ENCODE data around the gene SHISA3. TPM values are rescaled to one million over a fixed set of nuclear protein-coding genes. Genes with fewer than 3 reads are reported as not detected.
"Not testable (repeated sequence)": the region's sequence is repeated elsewhere in the genome, so short reads cannot be mapped to it uniquely, and the experiment has no call there.

The SHISA3 gene
- total RNA-seq, 1 experiment from 2014 or later = 0.18 TPM

DNA sequence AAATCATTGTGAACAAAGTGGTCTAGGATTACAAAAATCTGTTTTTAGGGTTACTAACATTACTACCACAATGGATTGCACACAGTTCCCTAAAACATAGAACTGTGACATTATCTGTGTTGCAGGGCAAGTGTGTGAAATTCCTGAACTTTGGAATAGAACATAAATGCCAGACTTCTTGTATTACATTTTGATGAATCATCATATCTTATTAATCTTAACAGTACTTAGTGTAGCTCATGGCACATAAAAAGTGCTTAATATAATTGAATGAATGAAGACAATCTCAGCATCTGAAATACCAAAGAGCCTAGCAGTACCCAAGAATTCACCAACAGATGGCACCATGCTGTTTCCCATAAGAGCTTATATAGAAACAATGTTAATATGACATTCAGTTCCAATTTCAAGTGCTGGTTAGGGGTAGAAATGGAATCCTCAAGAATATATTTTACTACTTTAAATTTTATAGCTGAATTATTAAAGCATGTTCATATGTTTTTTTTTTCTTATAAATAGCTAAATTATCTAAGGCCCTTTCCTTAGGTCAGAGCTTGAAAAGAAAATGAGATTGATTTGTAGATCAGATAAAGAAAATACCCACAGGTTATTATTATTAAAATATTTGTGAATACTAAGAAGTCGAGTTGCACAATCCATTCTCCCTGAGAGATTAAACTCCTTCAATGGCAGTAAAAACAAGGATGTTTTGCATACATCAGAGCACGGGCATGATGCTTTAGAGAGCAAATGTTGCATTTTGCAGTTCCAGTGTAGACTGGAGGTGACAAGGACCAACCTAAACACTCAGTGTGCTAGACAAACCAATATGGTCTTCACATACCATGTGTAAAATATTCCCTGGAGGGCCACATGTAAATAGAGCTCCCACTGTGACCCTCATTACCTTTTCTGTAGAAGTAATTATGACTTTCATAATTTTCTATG lies 25.7 kb upstream of the SHISA3 start:
- no TSS peak for BruUV-seq (replicated peaks)
- Histone ChIP-seq H3K4me3 (ENCODE audit: low read depth in 2 of 2, low read length in 2 of 2) (no peak overlapping the region), H3K36me3 (ENCODE audit: control insufficient read depth, insufficient read depth, low read length) (no peaks in the 10 kb centered on the region), H3K9me3 (ENCODE audit: control insufficient read depth, insufficient read depth, low read depth, low read length) (no peaks in the 10 kb centered on the region), H3K4me1 (ENCODE audit: control insufficient read depth, insufficient read depth, low read length) (no peaks in the 10 kb centered on the region), H3K27me3 (ENCODE audit: control insufficient read depth, insufficient read depth, low read length) (no peaks in the 10 kb centered on the region), H3K27ac (ENCODE audit: low read length) (no peak overlapping the region)
- ATAC-seq (no peak), DNase-seq (ENCODE audit: low read depth, low spot score) (peak; percentile 13)
- ChIA-PET POLR2A (interaction anchor here (0.6 to 0.7 kb wide), 2 partner anchors 55 to 144 kb away, joined by 3 to 4 read pairs; no protein-coding TSS in a partner anchor), CTCF (interaction anchor here (0.5 to 1.3 kb wide), 5 partner anchors 16 to 613 kb away, joined by 3 to 14 read pairs (median 6); no protein-coding TSS in a partner anchor)
- no peak for TF ChIP-seq TCF7L2 (IDR thresholded peaks at IDR 0.05; ENCODE audit: low read depth, low read length)
- TF ChIP-seq, protein P1, sequence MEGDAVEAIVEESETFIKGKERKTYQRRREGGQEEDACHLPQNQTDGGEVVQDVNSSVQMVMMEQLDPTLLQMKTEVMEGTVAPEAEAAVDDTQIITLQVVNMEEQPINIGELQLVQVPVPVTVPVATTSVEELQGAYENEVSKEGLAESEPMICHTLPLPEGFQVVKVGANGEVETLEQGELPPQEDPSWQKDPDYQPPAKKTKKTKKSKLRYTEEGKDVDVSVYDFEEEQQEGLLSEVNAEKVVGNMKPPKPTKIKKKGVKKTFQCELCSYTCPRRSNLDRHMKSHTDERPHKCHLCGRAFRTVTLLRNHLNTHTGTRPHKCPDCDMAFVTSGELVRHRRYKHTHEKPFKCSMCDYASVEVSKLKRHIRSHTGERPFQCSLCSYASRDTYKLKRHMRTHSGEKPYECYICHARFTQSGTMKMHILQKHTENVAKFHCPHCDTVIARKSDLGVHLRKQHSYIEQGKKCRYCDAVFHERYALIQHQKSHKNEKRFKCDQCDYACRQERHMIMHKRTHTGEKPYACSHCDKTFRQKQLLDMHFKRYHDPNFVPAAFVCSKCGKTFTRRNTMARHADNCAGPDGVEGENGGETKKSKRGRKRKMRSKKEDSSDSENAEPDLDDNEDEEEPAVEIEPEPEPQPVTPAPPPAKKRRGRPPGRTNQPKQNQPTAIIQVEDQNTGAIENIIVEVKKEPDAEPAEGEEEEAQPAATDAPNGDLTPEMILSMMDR (IDR thresholded peaks at IDR 0.05) = peak; percentile 55; the same call in 1 of the 2 replicates
- intact Hi-C loops (cut with micrococcal nuclease; ENCODE audit: unreplicated experiment) = loop anchor here (2.0 kb wide), 1 partner anchor 147 kb away; no protein-coding TSS in a partner anchor
- in situ Hi-C loops (cut with HindIII; ENCODE audit: low pct_unique_long_range_greater_than_20kb, low sequenced_read_pairs) = no loop called here

- H3K4me3 ChIP-seq (ENCODE audit: low read depth in 2 of 2, low read length in 2 of 2); H3K27me3 ChIP-seq (ENCODE audit: control insufficient read depth, insufficient read depth, low read length); CTCF ChIA-PET; BruUV-seq (replicated peaks); DNase-seq (ENCODE audit: low read depth, low spot score); H3K36me3 ChIP-seq (ENCODE audit: control insufficient read depth, insufficient read depth, low read length); in situ Hi-C loops (cut with HindIII; ENCODE audit: low pct_unique_long_range_greater_than_20kb, low sequenced_read_pairs); intact Hi-C loops (cut with micrococcal nuclease; ENCODE audit: unreplicated experiment); H3K27ac ChIP-seq (ENCODE audit: low read length); H3K9me3 ChIP-seq (ENCODE audit: control insufficient read depth, insufficient read depth, low read depth, low read length); ATAC-seq; H3K4me1 ChIP-seq (ENCODE audit: control insufficient read depth, insufficient read depth, low read length): not testable (repeated sequence)
- POLR2A ChIA-PET = interaction anchor here (0.6 kb wide), 1 partner anchor 144 kb away, joined by 4 read pairs; no protein-coding TSS in a partner anchor
Measured at GRCh38 chr4:42372303-42372702, 25.0 kb upstream of the SHISA3 start.

GRCh38 chr4:42377497-42377896 lies 19.8 kb upstream of the SHISA3 start:
- H3K4me1 ChIP-seq (ENCODE audit: control insufficient read depth, insufficient read depth, low read length) = no peaks in the 10 kb centered on the region

More at GRCh38 chr4:42377497-42377896, 19.8 kb upstream of the SHISA3 start:
- H3K9me3 ChIP-seq (ENCODE audit: control insufficient read depth, insufficient read depth, low read depth, low read length) = no peaks in the 10 kb centered on the region
- POLR2A ChIA-PET = no interaction called here
- DNase-seq (ENCODE audit: low read depth, low spot score) (no peak), ATAC-seq (no peak)
- H3K27ac ChIP-seq (ENCODE audit: low read length) = no peak overlapping the region
- H3K36me3 ChIP-seq (ENCODE audit: control insufficient read depth, insufficient read depth, low read length) = no peaks in the 10 kb centered on the region
- intact Hi-C loops (cut with micrococcal nuclease; ENCODE audit: unreplicated experiment) (no loop called here), in situ Hi-C loops (cut with HindIII; ENCODE audit: low pct_unique_long_range_greater_than_20kb, low sequenced_read_pairs) (no loop called here)
- no TSS peak for BruUV-seq (replicated peaks)
- no peak overlapping the region for H3K4me3 ChIP-seq (ENCODE audit: low read depth in 2 of 2, low read length in 2 of 2)
- no peaks in the 10 kb centered on the region for H3K27me3 ChIP-seq (ENCODE audit: control insufficient read depth, insufficient read depth, low read length)
- TF ChIP-seq, protein P1 (IDR thresholded peaks at IDR 0.05) = no peak
- TF ChIP-seq TCF7L2 (IDR thresholded peaks at IDR 0.05; ENCODE audit: low read depth, low read length) (no peak), POLR2AphosphoS5 (IDR thresholded peaks at IDR 0.05; ENCODE audit: low read depth, low read length) (no peak), REST (IDR thresholded peaks at IDR 0.05; ENCODE audit: insufficient read depth in 1 of 2, low read depth in 2 of 2, low read length in 1 of 2) (no peak), SIN3A (IDR thresholded peaks at IDR 0.05; ENCODE audit: borderline replicate concordance, insufficient read depth, low read depth, low read length) (no peak)
- CTCF ChIA-PET = no interaction called here
